ENCODE measurements around the gene TFAP2A.

TFAP2A gene
- total RNA-seq = 0.19 to 1.4 (median 0.25) reads per million in 4 experiments

- DNase-seq = no peak
Observed at GRCh38 chr6:10414756-10415616, at the start of gene TFAP2A. TSS of gene TFAP2A (minus strand) at chr6:10415074. CDS start at chr6:10414991, 83 bp downstream.

GRCh38 chr6:10463491-10464481 lies 48.9 kb upstream of the TFAP2A start:
- DNase-seq = no peak

GRCh38 chr6:10463040-10463439 lies 48.2 kb upstream of the TFAP2A start:
- no peak for DNase-seq

- no peak for DNase-seq
Observed at GRCh38 chr6:10461850-10462249, 47.0 kb upstream of the TFAP2A start.

GRCh38 chr6:10460096-10460495 lies 45.2 kb upstream of the TFAP2A start:
- DNase-seq = no peak

- no peak for DNase-seq
Observed at GRCh38 chr6:10458287-10458686, 43.4 kb upstream of the TFAP2A start.

- DNase-seq = no peak
Observed at GRCh38 chr6:10453596-10453995, 38.7 kb upstream of the TFAP2A start.

- DNase-seq = no peak
Observed at GRCh38 chr6:10451828-10452509, 37.1 kb upstream of the TFAP2A start.

- DNase-seq = no peak
Observed at GRCh38 chr6:10451394-10451793, 36.5 kb upstream of the TFAP2A start.

- no peak for DNase-seq
Observed at GRCh38 chr6:10449751-10450150, 34.9 kb upstream of the TFAP2A start.

GRCh38 chr6:10448096-10448495 lies 33.2 kb upstream of the TFAP2A start:
- no peak for DNase-seq

GRCh38 chr6:10446548-10446947 lies 31.7 kb upstream of the TFAP2A start:
- no peak for DNase-seq

GRCh38 chr6:10441655-10442009 lies 26.8 kb upstream of the TFAP2A start:
- DNase-seq = no peak

- DNase-seq = no peak
Observed at GRCh38 chr6:10441004-10441654, 26.3 kb upstream of the TFAP2A start.

GRCh38 chr6:10437891-10438290 lies 23.0 kb upstream of the TFAP2A start:
- no peak for DNase-seq

- no peak for DNase-seq
Observed at GRCh38 chr6:10434235-10434634, 19.4 kb upstream of the TFAP2A start.

GRCh38 chr6:10433322-10433721 lies 18.4 kb upstream of the TFAP2A start:
- no peak for DNase-seq

GRCh38 chr6:10431423-10432164 lies 16.7 kb upstream of the TFAP2A start:
- DNase-seq = no peak

GRCh38 chr6:10429638-10430427 lies 15.0 kb upstream of the TFAP2A start:
- DNase-seq = no peak

GRCh38 chr6:10426781-10427279 lies 12.0 kb upstream of the TFAP2A start:
- DNase-seq = no peak

Data from effector CD8-positive, alpha-beta T cell (primary cell).